ENCODE results near the gene SETDB2.

- no peak for TF ChIP-seq CTCF (IDR thresholded peaks at IDR 0.05)
- TF ChIP-seq EP300 (IDR thresholded peaks at IDR 0.05; ENCODE audit: low read depth): no peak
- TF ChIP-seq POLR2AphosphoS5 (IDR thresholded peaks at IDR 0.05): no peak
Observed at GRCh38 chr13:49410477-49410876, 33.6 kb upstream of the SETDB2 start.
